GM19328 (cell line): Measurements from ENCODE around the gene NARF.
"Not testable (repeated sequence)": the region's sequence is repeated elsewhere in the genome, so short reads cannot be mapped to it uniquely, and the experiment has no call there.

Experiments
- ATAC-seq: cut with Tn5 transposase; IDR thresholded peaks from one replicate; pipeline ENCODE4 v1.9.1; 2021; ENCODE audit warnings: mild to moderate bottlenecking, moderate library complexity; ENCODE audit not compliant: unreplicated experiment

NARF gene

DNA sequence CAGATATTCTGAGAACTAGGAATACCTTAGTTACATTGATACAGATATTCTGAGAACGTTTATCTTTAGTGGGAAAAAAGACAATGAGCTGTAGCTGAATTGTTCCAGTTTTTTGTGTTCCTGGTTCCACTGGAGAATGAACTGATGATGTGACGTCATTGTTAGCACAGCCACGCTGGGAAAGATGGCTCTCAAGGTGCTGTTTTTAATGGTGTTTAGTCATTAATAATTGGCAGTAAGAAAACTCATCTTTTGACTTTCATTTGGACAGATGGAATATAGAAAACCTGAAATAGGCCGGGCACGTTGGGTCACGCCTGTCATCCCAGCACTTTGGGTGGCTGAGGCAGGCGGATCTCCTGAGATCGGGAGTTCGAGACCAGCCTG, 71.4 kb downstream of the NARF start:
- no peak for ATAC-seq

DNA sequence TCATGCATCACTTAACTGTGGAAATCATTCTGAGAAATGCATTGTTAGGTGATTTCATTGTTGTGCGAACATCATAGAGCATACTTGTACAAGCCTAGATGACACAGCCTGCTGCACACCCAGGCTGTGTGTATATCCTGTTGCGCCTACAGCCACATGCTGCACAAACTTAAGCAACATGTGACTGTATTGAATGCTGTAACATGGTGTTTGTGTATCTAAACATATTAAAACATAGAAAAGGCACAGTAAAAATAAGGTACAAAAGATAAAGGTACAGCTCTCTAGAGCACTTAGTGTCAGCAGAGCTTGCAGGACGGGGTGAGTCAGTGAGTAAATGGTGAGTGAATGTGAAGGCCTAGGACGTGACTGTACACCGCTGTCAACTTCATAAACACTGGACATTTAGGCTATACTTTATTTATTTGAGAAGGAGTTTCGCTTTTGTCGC, 72.9 kb downstream of the NARF start:
- ATAC-seq, result no peak

DNA sequence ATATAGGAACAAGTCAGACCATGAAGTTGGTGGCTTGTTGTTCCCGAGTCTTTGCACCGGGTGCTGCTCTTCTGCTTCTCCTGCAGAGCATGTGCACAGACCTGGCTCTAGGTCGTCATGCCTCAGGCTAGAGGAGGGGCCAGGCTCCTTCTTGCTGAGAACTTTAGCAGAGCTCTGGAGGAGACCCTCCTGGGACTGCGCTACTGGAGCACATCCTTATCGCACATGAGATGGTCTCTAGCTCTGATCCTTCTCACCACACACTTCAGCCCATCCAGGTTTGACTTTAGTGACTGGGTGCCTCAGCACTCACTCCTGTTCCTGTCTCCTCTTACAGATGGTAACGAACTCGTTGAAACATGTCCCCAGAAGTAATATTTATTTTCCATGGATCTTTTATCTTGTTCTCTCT, 75.9 kb downstream of the NARF start:
- no peak for ATAC-seq

DNA sequence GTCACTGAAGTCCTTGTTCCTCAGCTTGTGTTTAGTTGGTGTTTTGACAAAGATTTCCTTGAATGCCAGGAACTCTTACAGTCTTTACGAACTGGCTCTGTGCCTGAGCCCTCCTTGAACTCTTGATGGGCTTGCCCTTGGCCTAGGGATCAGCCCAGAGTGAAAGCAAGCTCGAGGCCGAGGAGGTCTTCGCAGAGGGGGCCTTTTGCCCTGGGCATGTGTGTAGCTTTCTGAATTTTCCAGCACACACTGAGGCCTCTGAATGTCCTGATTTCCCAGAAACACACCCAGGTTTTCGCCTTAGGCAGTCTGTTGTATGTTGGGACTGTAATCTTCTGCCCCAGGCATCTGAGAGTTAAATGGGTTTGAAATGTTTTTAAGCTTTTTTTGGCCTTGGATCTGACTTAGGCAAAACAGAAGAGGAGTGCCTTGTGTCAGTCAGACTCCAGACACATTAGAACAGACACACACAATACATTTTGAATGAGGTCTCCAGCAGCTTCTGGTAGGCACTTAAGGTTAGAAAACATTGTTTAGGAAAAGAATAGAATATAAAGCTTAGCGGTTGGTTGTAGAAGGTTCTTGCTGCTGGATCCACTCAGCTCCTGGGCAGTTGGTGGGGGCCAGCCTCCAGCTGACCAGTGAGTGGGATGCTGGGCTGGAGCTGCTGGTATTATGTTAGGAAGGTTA, 78.1 kb downstream of the NARF start:
- ATAC-seq, result no peak

DNA sequence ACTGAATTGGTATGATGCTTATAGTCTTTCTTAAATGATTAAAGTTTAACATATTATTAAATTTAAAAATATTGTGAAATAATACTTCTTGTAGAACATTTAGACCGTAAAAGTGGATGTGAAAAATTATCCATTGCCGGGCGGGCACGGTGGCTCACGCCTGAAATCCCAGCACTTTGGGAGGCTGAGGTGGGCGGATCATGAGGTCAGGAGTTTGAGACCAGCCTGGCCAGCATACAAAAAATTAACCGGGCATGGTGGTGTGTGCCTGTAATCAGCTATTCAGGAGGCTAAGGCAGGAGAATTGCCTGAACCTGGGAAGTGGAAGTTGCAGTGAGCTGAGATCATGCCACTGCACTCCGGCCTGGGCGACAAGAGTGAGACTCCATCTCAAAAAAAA, 78.7 kb downstream of the NARF start:
- ATAC-seq, result not testable (repeated sequence)

DNA sequence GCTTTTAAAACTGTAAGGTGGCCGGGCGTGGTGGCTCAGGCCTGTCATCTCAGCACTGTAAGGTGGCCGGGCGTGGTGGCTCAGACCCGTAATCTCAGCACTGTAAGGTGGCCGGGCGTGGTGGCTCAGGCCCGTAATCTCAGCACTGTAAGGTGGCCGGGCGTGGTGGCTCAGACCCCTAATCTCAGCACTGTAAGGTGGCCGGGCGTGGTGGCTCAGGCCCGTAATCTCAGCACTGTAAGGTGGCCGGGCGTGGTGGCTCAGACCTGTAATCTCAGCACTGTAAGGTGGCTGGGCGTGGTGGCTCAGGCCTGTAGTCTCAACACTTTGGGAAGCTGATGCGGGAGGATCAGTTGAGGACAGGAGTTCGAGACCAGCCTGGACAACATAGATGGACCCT, 80.5 kb downstream of the NARF start:
- not testable (repeated sequence) for ATAC-seq
